Naive thymus-derived CD4-positive, alpha-beta T cell (primary cell): ENCODE data around the gene BCAS3. TPM values are rescaled to one million over a fixed set of nuclear protein-coding genes. Genes with fewer than 3 reads are reported as not detected.
"Not testable (repeated sequence)": the region's sequence is repeated elsewhere in the genome, so short reads cannot be mapped to it uniquely, and the experiment has no call there.

Experiments used
- ATAC-seq: fragments of 150-1000 bp; cut with Tn5 transposase; 2 replicates; pipeline ENCODE4 v1.10.0; 2021; ENCODE audit warnings: mild to moderate bottlenecking, moderate library complexity
- CTCF ChIA-PET: fragments of 350-600 bp; sonication (Branson Sonifier 250); formaldehyde crosslinking; loops from one replicate; lab custom pipeline; 2021; ENCODE audit warnings: antibody characterized with exemption; lab: Charles Lee
- POLR2A ChIA-PET: fragments of 350-600 bp; sonication (Branson Sonifier 250); formaldehyde crosslinking; loops from one replicate; lab custom pipeline; 2021; ENCODE audit warnings: antibody characterized with exemption, inconsistent platforms; lab: Charles Lee
- DNase-seq, 9 donors: peaks; one replicate each; pipeline versions ENCODE4 v3.0.0 to v3.0.0-alpha.2; 2020 to 2022; ENCODE audit warnings: mixed read lengths in 1 of 9
- H3K27ac ChIP-seq: one replicate; pipeline ENCODE4 v1.7.0; 2013; ENCODE audit warnings: mild to moderate bottlenecking, low read depth, low read length, moderate library complexity
- H3K27me3 ChIP-seq, 2 donors: one replicate each; pipeline ENCODE4 v1.7.0; 2013; ENCODE audit warnings: low read length in 2 of 2, mild to moderate bottlenecking in 2 of 2, moderate library complexity in 2 of 2; ENCODE audit not compliant: control insufficient read depth in 2 of 2, insufficient read depth in 2 of 2
- H3K36me3 ChIP-seq, 3 experiments: 1 replicate in 2 of 3; 2 replicates in 1 of 3; pipeline ENCODE4 v1.7.0; 2013; ENCODE audit warnings: low read length in 3 of 3, mild to moderate bottlenecking in 3 of 3, moderate library complexity in 1 of 3; ENCODE audit not compliant: insufficient read depth in 3 of 3, control insufficient read depth in 2 of 3
- H3K4me1 ChIP-seq, 2 donors: one replicate each; pipeline ENCODE4 v1.7.0; 2013; ENCODE audit warnings: low read length in 2 of 2, mild to moderate bottlenecking in 2 of 2, moderate library complexity in 1 of 2; ENCODE audit not compliant: control insufficient read depth in 2 of 2, insufficient read depth in 2 of 2
- H3K4me3 ChIP-seq: 2 replicates; pipeline ENCODE4 v1.7.0; 2013; ENCODE audit warnings: mild to moderate bottlenecking, low read length
- H3K9me3 ChIP-seq, 3 experiments: 1 replicate in 2 of 3; 2 replicates in 1 of 3; pipeline ENCODE4 v1.7.0; 2013; ENCODE audit warnings: low read length in 3 of 3; ENCODE audit not compliant: control insufficient read depth in 2 of 3
- H3K27ac Mint-ChIP-seq, 9 donors: one replicate each; pipeline ENCODE4 v1.8.0; 2020 to 2022; ENCODE audit warnings: mixed read lengths in 9 of 9, mild to moderate bottlenecking in 8 of 9, moderate library complexity in 5 of 9, inconsistent platforms in 2 of 9
- H3K27me3 Mint-ChIP-seq, 5 donors: one replicate each; pipeline ENCODE4 v1.8.0; 2021 to 2022; ENCODE audit warnings: mixed read lengths in 5 of 5, mild to moderate bottlenecking in 1 of 5
- H3K36me3 Mint-ChIP-seq, 5 donors: one replicate each; pipeline ENCODE4 v1.8.0; 2020 to 2022; ENCODE audit warnings: mixed read lengths in 5 of 5, mild to moderate bottlenecking in 3 of 5, inconsistent platforms in 1 of 5
- H3K4me1 Mint-ChIP-seq, 7 donors: one replicate each; pipeline ENCODE4 v1.8.0; 2020 to 2022; ENCODE audit warnings: mixed read lengths in 7 of 7, mild to moderate bottlenecking in 3 of 7, inconsistent platforms in 1 of 7
- H3K4me3 Mint-ChIP-seq, 10 donors: one replicate each; pipeline ENCODE4 v1.8.0; 2020 to 2022; ENCODE audit warnings: mild to moderate bottlenecking in 10 of 10, mixed read lengths in 10 of 10, moderate library complexity in 6 of 10, inconsistent platforms in 2 of 10
- H3K9me3 Mint-ChIP-seq, 11 donors: one replicate each; pipeline ENCODE4 v1.8.0; 2020 to 2022; ENCODE audit warnings: mixed read lengths in 11 of 11, mild to moderate bottlenecking in 4 of 11, inconsistent platforms in 1 of 11, moderate library complexity in 1 of 11
- intact Hi-C, 2 donors: fragments of 100-400 bp; cut with micrococcal nuclease; formaldehyde crosslinking; loops; one replicate each; pipeline ENCODE4 v1.15.1; 2023
- polyA plus RNA-seq, 2 donors: library from polyadenylated mRNA; unstranded; fragments of 300-500 nt; fragmentation: Illumina TruSeq; gene quantifications; one replicate each; pipeline ENCODE4 v1.2.3, GENCODE V29; 2021
- total RNA-seq, 6 experiments: library from RNA in 5 of 6; stranded (reverse) in 5 of 6; gene quantifications; 1 replicate in 5 of 6; 2 replicates in 1 of 6; pipeline ENCODE4 v1.2.3 and lab custom pipeline; 2021 to 2026

BCAS3 gene
- total and polyA plus RNA-seq, 7 experiments from 2014 or later = 18.4 to 57.8 (median 37.5) TPM

DNA sequence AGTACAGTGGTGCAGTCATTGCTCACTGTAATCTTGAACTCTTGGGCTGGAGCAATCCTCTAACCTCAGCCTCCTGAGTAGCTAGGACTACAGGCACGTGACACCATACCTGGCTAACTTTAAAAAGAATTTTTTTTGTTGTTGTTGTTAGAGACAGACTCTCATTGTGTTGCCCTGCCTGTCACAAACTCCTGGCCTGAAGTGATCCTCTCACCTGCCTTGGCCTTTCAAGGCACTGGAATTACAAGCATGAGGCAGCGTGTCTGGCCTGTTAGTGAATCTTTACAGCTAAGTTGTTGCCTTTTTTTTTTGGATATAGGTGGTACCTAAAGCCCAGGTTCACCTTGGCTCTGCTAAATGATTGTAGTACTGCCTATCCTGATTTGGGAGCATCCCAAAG lies 290.6 kb downstream of the BCAS3 start:
- no peak overlapping the region for H3K4me3 Mint-ChIP-seq
- ChIA-PET POLR2A (no interaction called here), CTCF (interaction anchor here (0.5 kb wide), 1 partner anchor 44 kb away, joined by 3 read pairs; no protein-coding TSS in a partner anchor)

DNA sequence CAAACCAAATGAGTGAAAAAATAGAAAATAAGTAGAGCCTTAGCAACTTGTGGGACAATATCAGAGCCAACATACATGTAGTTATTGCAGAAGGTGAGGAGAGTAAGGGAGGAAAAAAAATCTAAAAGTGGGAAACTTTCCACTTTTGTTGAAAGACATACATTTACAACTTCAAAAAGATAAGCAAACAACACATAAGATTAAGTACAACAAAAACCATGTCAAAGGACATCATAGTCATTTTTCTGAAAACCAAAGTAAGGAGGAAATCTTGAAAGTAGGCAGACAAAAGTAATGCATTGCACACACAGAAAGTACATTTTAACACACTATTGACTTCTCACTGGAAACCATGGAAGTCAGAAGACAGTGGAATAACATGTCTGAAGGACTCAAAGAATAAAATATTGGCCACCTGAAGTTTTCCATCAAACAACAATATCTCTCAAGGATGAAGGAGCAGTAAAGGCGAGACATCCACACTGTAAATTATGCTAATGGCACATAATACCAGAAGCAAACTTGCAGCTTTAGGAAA lies 291.9 kb downstream of the BCAS3 start:
- no peaks in the 10 kb centered on the region for H3K27me3 ChIP-seq
- peaks cover 0 to 5% (median 0%) of the 10 kb centered on the region in 3 experiments for H3K9me3 ChIP-seq
- H3K4me3 Mint-ChIP-seq = no peak overlapping the region
- DNase-seq (no peak), ATAC-seq (no peak)
- peaks cover 0 to 21% (median 0%) of the 10 kb centered on the region in 5 donors for H3K27me3 Mint-ChIP-seq
- ChIA-PET POLR2A (no interaction called here), CTCF (no interaction called here)
- H3K27ac ChIP-seq = no peak overlapping the region
- H3K4me3 ChIP-seq = no peak overlapping the region
- H3K9me3 Mint-ChIP-seq = peaks cover 0 to 28% (median 13%) of the 10 kb centered on the region in 11 donors
- intact Hi-C loops = loop anchor here (2.0 to 5.0 kb wide), 2 partner anchors 249 to 583 kb away; no protein-coding TSS in a partner anchor
- no peaks in the 10 kb centered on the region for H3K4me1 ChIP-seq
- H3K36me3 ChIP-seq = no peaks in the 10 kb centered on the region
- H3K36me3 Mint-ChIP-seq = peaks cover 0 to 34% (median 19%) of the 10 kb centered on the region in 5 donors
- no peak overlapping the region for H3K27ac Mint-ChIP-seq
- peaks cover 0 to 3% (median 0%) of the 10 kb centered on the region in 7 donors for H3K4me1 Mint-ChIP-seq

More for the DNA sequence above, 290.6 kb downstream of the BCAS3 start:
- intact Hi-C loops = no loop called here
- ATAC-seq (no peak), DNase-seq (no peak)
- H3K27ac ChIP-seq = no peak overlapping the region
- H3K27me3 Mint-ChIP-seq = peaks cover 0 to 21% (median 0%) of the 10 kb centered on the region in 5 donors
- H3K4me1 Mint-ChIP-seq = peaks cover 0 to 3% (median 0%) of the 10 kb centered on the region in 7 donors
- H3K4me1 ChIP-seq = no peaks in the 10 kb centered on the region
- H3K27ac Mint-ChIP-seq = no peak overlapping the region
- peaks cover 0 to 5% (median 0%) of the 10 kb centered on the region in 3 experiments for H3K9me3 ChIP-seq
- peaks cover 0 to 42% (median 27%) of the 10 kb centered on the region in 5 donors for H3K36me3 Mint-ChIP-seq
- H3K36me3 ChIP-seq = no peaks in the 10 kb centered on the region
- no peak overlapping the region for H3K4me3 ChIP-seq
- H3K9me3 Mint-ChIP-seq = peaks cover 2 to 37% (median 18%) of the 10 kb centered on the region in 11 donors
- H3K27me3 ChIP-seq = no peaks in the 10 kb centered on the region

DNA sequence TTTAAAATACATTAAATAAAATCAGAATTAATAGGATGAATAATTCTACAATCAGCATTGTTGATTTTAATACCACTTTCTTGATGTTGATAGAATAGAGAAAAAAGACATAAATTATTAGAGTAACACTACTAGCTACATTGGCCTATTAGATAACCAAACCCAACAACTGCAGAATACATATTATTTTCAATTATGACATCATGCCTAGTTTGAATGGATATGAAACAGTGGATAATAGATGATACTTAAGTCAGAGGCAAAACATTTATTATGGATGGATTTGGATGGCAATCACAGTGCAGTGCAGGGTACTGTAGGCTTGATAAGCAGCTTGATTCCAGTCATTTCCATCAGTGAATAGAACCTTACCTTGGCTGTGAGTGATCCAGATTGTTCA lies 293.1 kb downstream of the BCAS3 start:
- H3K4me1 Mint-ChIP-seq = peaks cover 0 to 3% (median 0%) of the 10 kb centered on the region in 7 donors
- Histone ChIP-seq H3K27ac (no peak overlapping the region), H3K4me3 (no peak overlapping the region), H3K36me3 (no peaks in the 10 kb centered on the region), H3K9me3 (peaks cover 0 to 5% (median 0%) of the 10 kb centered on the region in 3 experiments), H3K27me3 (no peaks in the 10 kb centered on the region), H3K4me1 (no peaks in the 10 kb centered on the region)
- POLR2A ChIA-PET = no interaction called here
- no peak for ATAC-seq
- CTCF ChIA-PET = interaction anchor here (1.0 to 2.2 kb wide), 4 partner anchors 28 to 444 kb away, joined by 3 to 8 read pairs (median 4); no protein-coding TSS in a partner anchor
- H3K9me3 Mint-ChIP-seq = peaks cover 0 to 24% (median 13%) of the 10 kb centered on the region in 11 donors
- H3K36me3 Mint-ChIP-seq = peaks cover 0 to 29% (median 14%) of the 10 kb centered on the region in 5 donors
- H3K27me3 Mint-ChIP-seq = peaks cover 0 to 17% (median 0%) of the 10 kb centered on the region in 5 donors
- intact Hi-C loops = loop anchor here (1.0 to 5.0 kb wide), 3 partner anchors 250 to 582 kb away; no protein-coding TSS in a partner anchor
- H3K4me3 Mint-ChIP-seq = no peak overlapping the region
- H3K27ac Mint-ChIP-seq = no peak overlapping the region
- no peak for DNase-seq

DNA sequence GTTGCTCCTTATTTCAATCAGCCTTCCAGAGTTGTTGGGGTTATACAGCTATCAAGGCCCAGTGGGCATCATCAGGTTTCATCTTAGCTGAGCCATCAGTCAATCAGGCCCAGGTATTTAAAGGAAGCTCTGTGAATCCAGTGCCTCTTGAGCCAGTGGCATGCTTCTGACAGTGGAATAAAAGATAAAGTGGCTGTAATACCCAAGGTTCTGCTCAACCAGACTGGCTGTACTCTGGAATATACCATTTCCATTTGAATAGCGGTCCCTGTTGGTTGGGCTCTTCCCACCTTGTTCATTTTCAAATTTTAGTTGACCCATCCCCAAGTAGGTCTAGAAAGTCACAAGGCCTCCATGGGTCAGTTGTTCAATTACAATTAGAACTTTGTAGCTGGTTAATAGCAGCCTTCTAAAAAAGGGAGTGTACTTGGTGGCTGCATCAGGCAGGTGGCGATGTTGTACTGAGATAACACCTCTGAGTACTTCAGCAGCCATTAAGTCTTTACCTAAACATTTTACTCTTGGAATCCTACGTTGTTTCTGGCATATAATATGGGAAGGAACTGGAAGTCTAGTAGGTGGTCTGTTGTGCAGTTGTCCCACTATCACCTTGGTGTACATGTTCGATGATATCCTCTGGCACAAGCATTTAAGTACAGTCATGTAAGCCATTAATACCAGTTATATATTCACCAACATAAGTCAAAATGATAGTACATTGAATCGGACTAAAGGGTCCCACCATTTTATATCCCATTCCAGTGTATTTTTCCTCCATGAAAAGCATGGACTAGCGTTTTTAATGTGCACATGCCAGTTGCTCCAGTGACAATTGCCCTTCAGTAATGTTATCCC lies 294.1 kb downstream of the BCAS3 start:
- peak in 6 of 9 donors; percentile 8 to 28 (median 16) for DNase-seq
- ATAC-seq = peak; percentile 50
- H3K27ac Mint-ChIP-seq = no peak overlapping the region
- intact Hi-C loops = loop anchor here (1.0 to 5.0 kb wide), 3 partner anchors 251 to 581 kb away; no protein-coding TSS in a partner anchor
- Histone ChIP-seq H3K27ac (no peak overlapping the region), H3K4me3 (no peak overlapping the region), H3K4me1 (no peaks in the 10 kb centered on the region), H3K27me3 (no peaks in the 10 kb centered on the region), H3K9me3 (peaks cover 0 to 5% (median 0%) of the 10 kb centered on the region in 3 experiments), H3K36me3 (no peaks in the 10 kb centered on the region)
- ChIA-PET POLR2A (no interaction called here), CTCF (interaction anchor here (0.7 to 2.2 kb wide), 7 partner anchors 27 to 1028 kb away, joined by 3 to 8 read pairs (median 4); no protein-coding TSS in a partner anchor)
- peaks cover 0 to 3% (median 0%) of the 10 kb centered on the region in 7 donors for H3K4me1 Mint-ChIP-seq
- H3K36me3 Mint-ChIP-seq = peaks cover 0 to 19% (median 12%) of the 10 kb centered on the region in 5 donors
- H3K4me3 Mint-ChIP-seq = no peak overlapping the region
- peaks cover 0 to 18% (median 12%) of the 10 kb centered on the region in 11 donors for H3K9me3 Mint-ChIP-seq
- H3K27me3 Mint-ChIP-seq = peaks cover 0 to 15% (median 0%) of the 10 kb centered on the region in 5 donors

DNA sequence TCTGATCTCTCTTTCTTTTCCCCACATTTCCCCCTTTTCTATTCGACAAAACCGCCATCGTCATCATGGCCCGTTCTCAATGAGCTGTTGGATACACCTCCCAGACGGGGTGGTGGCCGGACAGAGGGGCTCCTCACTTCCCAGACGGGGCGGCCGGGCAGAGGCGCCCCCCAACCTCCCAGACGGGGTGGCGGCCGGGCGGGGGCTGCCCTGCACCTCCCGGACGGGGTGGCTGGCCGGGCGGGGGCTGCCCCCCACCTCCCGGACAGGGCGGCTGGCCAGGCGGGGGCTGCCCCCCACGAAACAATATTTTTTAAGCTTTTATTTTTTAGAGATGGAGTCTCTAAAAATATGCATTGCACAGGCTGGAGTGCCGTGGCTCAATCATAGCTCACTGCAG lies 299.2 kb downstream of the BCAS3 start:
- DNase-seq = not testable (repeated sequence)

DNA sequence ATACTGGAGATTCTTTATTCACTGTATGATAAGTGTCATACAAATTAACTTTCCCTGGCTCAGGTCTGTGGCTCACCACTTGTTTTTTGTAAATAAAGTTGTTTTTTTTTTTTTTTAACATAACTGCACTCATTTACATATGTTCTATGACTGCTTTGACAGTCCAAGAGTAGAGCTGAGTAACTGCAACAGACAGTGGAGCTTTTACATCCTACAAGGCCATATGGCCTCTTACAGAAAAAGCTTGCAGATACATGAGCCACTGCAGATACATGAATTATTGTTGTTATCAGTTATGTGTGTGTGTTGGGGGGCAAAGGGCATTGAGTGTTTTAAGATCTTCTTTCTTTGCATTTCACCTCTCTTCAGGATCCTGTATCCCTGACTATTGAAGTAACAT lies 311.7 kb downstream of the BCAS3 start:
- Mint-ChIP-seq H3K27me3 (peaks cover 0 to 27% (median 0%) of the 10 kb centered on the region in 5 donors), H3K9me3 (peaks cover 0 to 4% (median 0%) of the 10 kb centered on the region in 11 donors), H3K4me1 (peaks cover 0 to 2% (median 0%) of the 10 kb centered on the region in 7 donors), H3K4me3 (no peak overlapping the region), H3K27ac (no peak overlapping the region), H3K36me3 (peaks cover 0 to 28% (median 13%) of the 10 kb centered on the region in 5 donors)
- Histone ChIP-seq H3K27me3 (no peaks in the 10 kb centered on the region), H3K27ac (no peak overlapping the region), H3K9me3 (no peaks in the 10 kb centered on the region), H3K4me3 (no peak overlapping the region), H3K36me3 (no peaks in the 10 kb centered on the region), H3K4me1 (no peaks in the 10 kb centered on the region)
- ChIA-PET POLR2A (no interaction called here), CTCF (no interaction called here)
- DNase-seq = no peak
- intact Hi-C loops = no loop called here
- ATAC-seq = no peak

More for the DNA sequence above, 299.2 kb downstream of the BCAS3 start:
- H3K27ac ChIP-seq, H3K4me3 ChIP-seq, H3K4me1 ChIP-seq, H3K4me1 Mint-ChIP-seq, H3K36me3 Mint-ChIP-seq, POLR2A ChIA-PET, ATAC-seq, CTCF ChIA-PET, H3K27me3 ChIP-seq, H3K27me3 Mint-ChIP-seq, H3K27ac Mint-ChIP-seq, H3K9me3 Mint-ChIP-seq, intact Hi-C loops, H3K9me3 ChIP-seq, H3K36me3 ChIP-seq, H3K4me3 Mint-ChIP-seq: not testable (repeated sequence)
